ENCODE results near the gene TRPT1.

DNA sequence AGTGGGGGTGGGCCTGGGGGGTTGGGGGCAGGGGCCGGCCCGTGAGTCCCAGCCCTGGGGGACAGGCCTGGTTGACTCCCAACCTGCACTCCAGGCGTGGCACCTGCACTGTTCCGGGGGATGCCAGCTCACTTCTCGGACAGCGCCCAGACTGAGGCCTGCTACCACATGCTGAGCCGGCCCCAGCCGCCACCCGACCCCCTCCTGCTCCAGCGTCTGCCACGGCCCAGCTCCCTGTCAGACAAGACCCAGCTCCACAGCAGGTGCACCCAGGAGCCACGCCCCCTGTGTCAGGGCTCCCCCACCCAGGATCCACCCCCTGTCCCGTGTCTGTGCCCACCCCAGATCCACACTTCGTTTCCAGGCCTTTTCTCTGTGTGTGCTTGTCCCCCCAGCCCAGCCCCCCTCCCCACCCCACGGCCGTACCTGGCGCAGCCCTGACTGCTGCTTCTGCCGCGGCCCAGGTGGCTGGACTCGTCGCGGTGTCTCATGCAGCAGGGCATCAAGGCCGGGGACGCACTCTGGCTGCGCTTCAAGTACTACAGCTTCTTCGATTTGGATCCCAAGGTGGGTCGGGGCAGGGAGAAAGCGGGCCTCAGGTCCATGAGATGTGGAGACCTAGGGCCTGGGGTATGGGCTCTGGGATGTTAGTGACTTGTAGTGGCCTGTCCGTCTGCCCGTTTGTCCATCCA lies 14.7 kb downstream of the TRPT1 start:
- TF ChIP-seq, protein P1, sequence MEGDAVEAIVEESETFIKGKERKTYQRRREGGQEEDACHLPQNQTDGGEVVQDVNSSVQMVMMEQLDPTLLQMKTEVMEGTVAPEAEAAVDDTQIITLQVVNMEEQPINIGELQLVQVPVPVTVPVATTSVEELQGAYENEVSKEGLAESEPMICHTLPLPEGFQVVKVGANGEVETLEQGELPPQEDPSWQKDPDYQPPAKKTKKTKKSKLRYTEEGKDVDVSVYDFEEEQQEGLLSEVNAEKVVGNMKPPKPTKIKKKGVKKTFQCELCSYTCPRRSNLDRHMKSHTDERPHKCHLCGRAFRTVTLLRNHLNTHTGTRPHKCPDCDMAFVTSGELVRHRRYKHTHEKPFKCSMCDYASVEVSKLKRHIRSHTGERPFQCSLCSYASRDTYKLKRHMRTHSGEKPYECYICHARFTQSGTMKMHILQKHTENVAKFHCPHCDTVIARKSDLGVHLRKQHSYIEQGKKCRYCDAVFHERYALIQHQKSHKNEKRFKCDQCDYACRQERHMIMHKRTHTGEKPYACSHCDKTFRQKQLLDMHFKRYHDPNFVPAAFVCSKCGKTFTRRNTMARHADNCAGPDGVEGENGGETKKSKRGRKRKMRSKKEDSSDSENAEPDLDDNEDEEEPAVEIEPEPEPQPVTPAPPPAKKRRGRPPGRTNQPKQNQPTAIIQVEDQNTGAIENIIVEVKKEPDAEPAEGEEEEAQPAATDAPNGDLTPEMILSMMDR (IDR thresholded peaks at IDR 0.05): no peak
- no peak for TF ChIP-seq POLR2A (IDR thresholded peaks at IDR 0.05)
